Gastroesophageal sphincter (tissue), 3 donors: ENCODE results near the gene CPNE4.

Experiments used
- CTCF ChIP-seq, 4 experiments: fragments of 200-600 bp in 2 of 4; fragments of 450-650 bp in 2 of 4; sonication (generic) in 1 of 4; IDR thresholded peaks; one replicate each; pipeline ENCODE4 v1.5.1; 2017 to 2019; ENCODE audit warnings: antibody characterized with exemption in 4 of 4, mild to moderate bottlenecking in 2 of 4, moderate library complexity in 2 of 4
- POLR2A ChIP-seq, 2 donors: fragments of 450-650 bp; IDR thresholded peaks; one replicate each; pipeline ENCODE4 v1.6.1; 2017; ENCODE audit warnings: antibody characterized with exemption in 2 of 2, mild to moderate bottlenecking in 2 of 2, moderate library complexity in 1 of 2
- POLR2AphosphoS5 ChIP-seq: sonication (generic); formaldehyde crosslinking; IDR thresholded peaks from one replicate; pipeline ENCODE4 v1.6.1; 2017; ENCODE audit warnings: antibody characterized with exemption

GRCh38 chr3:131735116-131735515 is 299.7 kb downstream of the CPNE4 start:
- TF ChIP-seq CTCF (IDR thresholded peaks at IDR 0.05) (no peak), POLR2A (IDR thresholded peaks at IDR 0.05) (no peak), POLR2AphosphoS5 (no peak)
